Mononuclear cell (primary cell): ENCODE measurements around the gene TMEM221. TPM values are rescaled to one million over a fixed set of nuclear protein-coding genes. Genes with fewer than 3 reads are reported as not detected.

Source experiments
- H3K27me3 ChIP-seq: 2 replicates; pipeline ENCODE4 v1.6.0; 2011; ENCODE audit warnings: low read length, control low read depth; ENCODE audit not compliant: insufficient read depth
- H3K4me1 ChIP-seq: 2 replicates; pipeline ENCODE4 v1.5.1; 2011; ENCODE audit warnings: mild to moderate bottlenecking, low read length, control low read depth; ENCODE audit not compliant: insufficient read depth
- H3K4me3 ChIP-seq: 2 replicates; pipeline ENCODE4 v1.5.1; 2011; ENCODE audit warnings: mild to moderate bottlenecking, low read length, moderate library complexity
- H3K9me3 ChIP-seq: 2 replicates; pipeline ENCODE4 v1.5.1; 2011; ENCODE audit warnings: low read depth, mild to moderate bottlenecking, control low read depth, low read length
- total RNA-seq: library from RNA; depleted of rRNA; stranded (reverse); fragments of >200 nt; gene quantifications from one replicate; pipeline ENCODE4 v1.2.3, GENCODE V29; 2012

The TMEM221 gene
- not detected for total RNA-seq

GRCh38 chr19:17448131-17448967, at the start of gene TMEM221:
Gene TMEM221 (minus strand): TSS chr19:17448668. CDS start chr19:17448462, 206 bp downstream.
- H3K27me3 ChIP-seq = peaks cover 12% of the 10 kb centered on the region
- no peak within 1 kb of the TSS for H3K4me3 ChIP-seq
- H3K9me3 ChIP-seq = no peaks in the 10 kb centered on the region
- peaks cover 14% of the 10 kb centered on the region for H3K4me1 ChIP-seq

DNA sequence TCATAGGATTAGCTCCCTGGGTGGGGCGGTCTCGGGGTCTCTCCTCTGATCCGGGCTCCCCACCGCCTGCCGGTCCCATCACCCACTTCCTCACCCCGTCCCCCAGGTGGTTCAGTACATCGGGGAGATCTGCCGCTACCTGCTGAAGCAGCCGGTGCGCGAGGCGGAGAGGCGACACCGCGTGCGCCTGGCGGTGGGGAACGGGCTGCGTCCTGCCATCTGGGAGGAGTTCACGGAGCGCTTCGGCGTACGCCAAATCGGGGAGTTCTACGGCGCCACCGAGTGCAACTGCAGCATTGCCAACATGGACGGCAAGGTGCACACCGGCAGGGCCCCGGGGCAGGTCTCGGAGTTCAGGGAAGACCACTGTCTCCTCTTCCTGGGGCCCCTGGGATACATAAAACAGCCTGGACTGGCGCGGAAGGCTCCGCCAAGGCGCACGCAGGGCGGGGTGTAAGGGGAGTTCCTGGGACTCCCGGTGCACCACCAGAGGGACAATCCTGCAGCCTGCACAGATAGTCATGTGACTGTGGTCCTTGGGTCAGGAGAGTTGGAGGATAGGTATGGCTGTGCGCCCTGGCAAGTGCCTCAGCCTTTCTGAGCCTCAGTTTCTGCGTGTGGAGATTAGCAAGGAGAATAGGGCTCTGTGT, 48.8 kb upstream of the TMEM221 start:
- no peak overlapping the region for H3K4me3 ChIP-seq
- no peaks in the 10 kb centered on the region for H3K27me3 ChIP-seq
- no peaks in the 10 kb centered on the region for H3K9me3 ChIP-seq
- peaks cover 26% of the 10 kb centered on the region for H3K4me1 ChIP-seq

- H3K9me3 ChIP-seq = no peaks in the 10 kb centered on the region
- H3K27me3 ChIP-seq = no peaks in the 10 kb centered on the region
- H3K4me3 ChIP-seq = no peak overlapping the region
- H3K4me1 ChIP-seq = peaks cover 26% of the 10 kb centered on the region
These were observed 48.0 kb upstream of the TMEM221 start for GRCh38 chr19:17496337-17496997.

GRCh38 chr19:17495639-17496296, 47.3 kb upstream of the TMEM221 start:
- H3K4me3 ChIP-seq = no peak overlapping the region
- H3K4me1 ChIP-seq = peaks cover 27% of the 10 kb centered on the region
- no peaks in the 10 kb centered on the region for H3K27me3 ChIP-seq
- no peaks in the 10 kb centered on the region for H3K9me3 ChIP-seq

DNA sequence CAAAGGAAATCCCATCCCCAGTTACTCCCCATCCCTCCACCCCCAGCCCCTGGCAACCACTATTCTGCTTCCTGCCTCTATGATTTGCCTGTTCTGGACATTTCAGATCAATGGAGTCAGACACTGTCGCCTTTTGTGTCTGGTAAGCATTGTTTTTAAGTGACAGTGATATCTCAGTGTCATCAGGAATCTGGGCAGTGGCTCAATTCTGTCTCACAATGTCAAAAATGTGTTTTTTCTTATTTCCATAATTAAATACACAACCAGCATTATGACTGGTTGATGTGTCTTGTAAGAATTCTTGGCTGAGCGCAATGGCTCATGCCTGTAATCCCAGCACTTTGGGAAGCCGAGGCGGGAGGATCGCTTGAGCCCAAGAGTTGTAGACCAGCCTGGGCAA, 42.8 kb upstream of the TMEM221 start:
- H3K4me3 ChIP-seq = no peak overlapping the region
- H3K9me3 ChIP-seq = no peaks in the 10 kb centered on the region
- H3K27me3 ChIP-seq = no peaks in the 10 kb centered on the region
- H3K4me1 ChIP-seq = peaks cover 38% of the 10 kb centered on the region

GRCh38 chr19:17490411-17490810, 41.9 kb upstream of the TMEM221 start:
- no peaks in the 10 kb centered on the region for H3K9me3 ChIP-seq
- H3K4me1 ChIP-seq = peaks cover 31% of the 10 kb centered on the region
- H3K27me3 ChIP-seq = no peaks in the 10 kb centered on the region
- H3K4me3 ChIP-seq = no peak overlapping the region

DNA sequence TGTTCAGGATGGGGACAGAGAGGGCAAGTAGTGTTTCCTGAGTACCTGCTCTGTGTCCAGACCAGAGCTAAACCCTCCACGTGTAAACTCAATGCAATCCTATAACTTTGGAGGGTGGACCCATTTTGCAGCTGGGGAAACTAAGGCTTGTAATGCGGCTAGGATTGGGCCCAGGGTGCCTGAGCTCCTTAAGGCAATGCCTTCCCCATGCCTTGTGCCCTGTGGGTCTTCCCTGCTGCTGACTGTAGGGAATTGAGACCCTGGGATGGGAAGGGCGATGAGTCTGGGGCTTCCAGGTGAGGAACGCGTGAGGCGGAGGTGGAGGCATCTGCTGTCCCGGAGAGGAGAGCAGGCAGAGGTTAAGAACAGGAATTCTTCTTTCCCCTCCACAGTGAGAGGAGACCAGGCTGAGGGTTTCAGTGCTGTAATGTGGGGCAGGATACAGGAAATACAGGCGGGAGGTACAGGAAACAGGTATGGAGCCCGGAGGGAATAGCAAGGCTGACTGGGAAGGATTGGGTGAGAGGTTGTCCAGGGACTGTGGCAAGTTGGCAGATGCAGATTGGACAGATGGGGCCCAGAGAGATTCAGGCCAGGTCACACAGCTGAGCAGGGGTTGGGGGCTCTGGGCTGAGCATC, 41.0 kb upstream of the TMEM221 start:
- Histone ChIP-seq H3K27me3 (no peaks in the 10 kb centered on the region), H3K9me3 (no peaks in the 10 kb centered on the region), H3K4me1 (peaks cover 31% of the 10 kb centered on the region), H3K4me3 (no peak overlapping the region)

GRCh38 chr19:17488593-17489391, 40.3 kb upstream of the TMEM221 start:
- Histone ChIP-seq H3K9me3 (no peaks in the 10 kb centered on the region), H3K4me3 (no peak overlapping the region), H3K4me1 (peaks cover 31% of the 10 kb centered on the region)

GRCh38 chr19:17487284-17488121, 39.0 kb upstream of the TMEM221 start:
- no peaks in the 10 kb centered on the region for H3K9me3 ChIP-seq
- peaks cover 31% of the 10 kb centered on the region for H3K4me1 ChIP-seq
- H3K4me3 ChIP-seq = no peak overlapping the region

More at GRCh38 chr19:17488593-17489391, 40.3 kb upstream of the TMEM221 start:
- H3K27me3 ChIP-seq = no peaks in the 10 kb centered on the region

DNA sequence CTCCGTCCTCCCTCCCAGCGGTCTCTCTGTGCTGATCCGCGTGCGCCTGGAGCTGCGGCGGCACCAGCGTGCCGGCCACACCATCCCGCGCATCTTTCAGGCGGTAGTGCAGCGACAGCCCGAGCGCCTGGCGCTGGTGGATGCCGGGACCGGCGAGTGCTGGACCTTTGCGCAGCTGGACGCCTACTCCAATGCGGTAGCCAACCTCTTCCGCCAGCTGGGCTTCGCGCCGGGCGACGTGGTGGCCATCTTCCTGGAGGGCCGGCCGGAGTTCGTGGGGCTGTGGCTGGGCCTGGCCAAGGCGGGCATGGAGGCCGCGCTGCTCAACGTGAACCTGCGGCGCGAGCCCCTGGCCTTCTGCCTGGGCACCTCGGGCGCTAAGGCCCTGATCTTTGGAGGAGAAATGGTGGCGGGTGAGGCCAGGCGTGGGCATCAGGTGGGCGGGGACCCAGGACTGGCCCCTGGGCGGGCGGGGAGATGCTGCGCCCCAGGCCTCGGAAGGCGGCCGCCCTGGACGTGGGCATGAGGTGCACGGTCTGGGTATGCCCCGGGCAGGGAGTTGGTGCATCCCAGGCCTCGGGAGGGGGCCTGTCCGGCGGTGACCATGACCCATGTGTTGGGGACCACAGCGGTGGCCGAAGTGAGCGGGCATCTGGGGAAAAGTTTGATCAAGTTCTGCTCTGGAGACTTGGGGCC, 38.2 kb upstream of the TMEM221 start:
- H3K4me1 ChIP-seq = peaks cover 36% of the 10 kb centered on the region
- H3K27me3 ChIP-seq = no peaks in the 10 kb centered on the region
- H3K9me3 ChIP-seq = no peaks in the 10 kb centered on the region
- no peak overlapping the region for H3K4me3 ChIP-seq

More at GRCh38 chr19:17487284-17488121, 39.0 kb upstream of the TMEM221 start:
- no peaks in the 10 kb centered on the region for H3K27me3 ChIP-seq

DNA sequence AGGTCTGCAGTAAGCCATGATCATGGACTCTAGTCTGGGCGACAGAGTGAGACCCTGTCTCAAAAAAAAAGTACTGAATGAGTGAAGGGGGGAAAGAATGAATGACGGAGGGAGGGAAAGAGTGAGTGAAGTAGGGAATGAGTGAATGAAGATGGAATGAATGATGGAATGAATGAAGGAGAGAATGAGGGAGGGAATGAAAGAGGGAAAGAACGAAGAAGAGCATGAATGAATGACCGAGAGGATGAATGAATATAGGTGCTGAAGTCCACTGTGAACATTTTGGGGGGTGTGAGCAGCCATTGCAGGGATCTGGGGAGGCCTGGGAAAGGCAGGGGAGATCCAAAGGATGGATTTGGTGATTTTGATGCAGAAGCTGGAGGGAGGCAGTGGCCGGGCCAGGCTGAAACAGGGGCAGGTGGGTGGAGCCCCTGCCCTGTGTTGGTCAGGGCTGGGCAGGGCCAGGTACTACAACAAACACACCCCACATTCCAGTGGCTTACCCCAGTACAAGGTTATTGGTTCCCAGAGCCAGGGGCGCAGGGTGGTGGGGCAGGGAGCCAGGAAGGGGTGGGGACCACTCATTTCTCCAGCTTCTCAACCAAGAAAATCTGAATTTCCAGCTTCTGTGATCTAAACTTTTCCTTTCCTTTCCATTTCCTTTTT, 36.2 kb upstream of the TMEM221 start:
- peaks cover 39% of the 10 kb centered on the region for H3K4me1 ChIP-seq
- H3K4me3 ChIP-seq = no peak overlapping the region
- no peaks in the 10 kb centered on the region for H3K9me3 ChIP-seq
- no peaks in the 10 kb centered on the region for H3K27me3 ChIP-seq

DNA sequence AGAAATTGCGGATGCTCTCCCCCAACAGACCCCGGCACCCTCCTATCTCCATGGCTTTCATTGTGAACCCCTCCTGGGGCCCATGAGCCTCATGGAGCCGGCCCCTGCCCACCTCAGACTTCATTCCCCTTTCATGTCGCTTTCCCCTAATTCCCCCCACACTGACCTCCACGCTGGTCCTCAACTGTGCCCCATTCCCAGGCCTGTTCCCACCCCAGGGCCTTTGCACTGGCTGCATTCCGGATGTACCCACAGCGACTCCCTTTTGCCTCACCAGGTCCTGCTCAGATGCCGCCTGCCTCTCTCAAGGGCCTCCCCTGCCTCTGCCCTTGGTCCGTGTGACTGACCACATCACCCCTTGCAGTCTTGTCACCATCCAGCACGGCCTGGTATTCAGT, 35.1 kb upstream of the TMEM221 start:
- Histone ChIP-seq H3K9me3 (no peaks in the 10 kb centered on the region), H3K4me3 (no peak overlapping the region), H3K27me3 (no peaks in the 10 kb centered on the region), H3K4me1 (peaks cover 30% of the 10 kb centered on the region)
